Measurements from ENCODE around the gene MINK1. TPM values are rescaled to one million over a fixed set of nuclear protein-coding genes. Genes with fewer than 3 reads are reported as not detected.

Gene MINK1
- total and polyA plus RNA-seq, 2 of the 13 experiments (the other 11 are each of a cell fraction or from before 2014, with no cell fraction given) = 17.2 to 63.9 TPM

- TF ChIP-seq ZNF44 (CRISPR knock-in tag; IDR thresholded peaks at IDR 0.05) (0 out of 2 replicates have a peak, but pooled peaks have one; percentile 23), SMARCE1 (IDR thresholded peaks at IDR 0.05; ENCODE audit: borderline replicate concordance) (no peak), ZNF30 (CRISPR knock-in tag; IDR thresholded peaks at IDR 0.05) (no peak), ZHX1 (CRISPR knock-in tag; IDR thresholded peaks at IDR 0.05; ENCODE audit: low read depth) (no peak), WIZ (CRISPR knock-in tag; IDR thresholded peaks at IDR 0.05) (no peak), ZNF672 (CRISPR knock-in tag; IDR thresholded peaks at IDR 0.05) (no peak), ZNF775 (CRISPR knock-in tag; IDR thresholded peaks at IDR 0.05; ENCODE audit: borderline replicate concordance) (no peak), ZNF431 (CRISPR knock-in tag; IDR thresholded peaks at IDR 0.05; ENCODE audit: borderline replicate concordance, low read depth) (no peak), KDM4B (CRISPR knock-in tag; IDR thresholded peaks at IDR 0.05) (no peak), ZNF598 (CRISPR knock-in tag; IDR thresholded peaks at IDR 0.05; ENCODE audit: borderline replicate concordance) (0 out of 2 replicates have a peak, but pooled peaks have one; percentile 26), HMG20A (CRISPR knock-in tag; IDR thresholded peaks at IDR 0.05; ENCODE audit: borderline replicate concordance) (no peak), MYNN (CRISPR knock-in tag; IDR thresholded peaks at IDR 0.05; ENCODE audit: low read depth) (no peak), ZNF580 (CRISPR knock-in tag; IDR thresholded peaks at IDR 0.05; ENCODE audit: borderline replicate concordance, low read depth) (no peak; the same call in 1 of the 2 replicates), MEF2D (CRISPR knock-in tag; IDR thresholded peaks at IDR 0.05) (no peak; the same call in 1 of the 2 replicates), HOXA5 (CRISPR knock-in tag; IDR thresholded peaks at IDR 0.05) (peak; percentile 40; the same call in 1 of the 2 replicates)
- TF ChIP-seq, protein P1, sequence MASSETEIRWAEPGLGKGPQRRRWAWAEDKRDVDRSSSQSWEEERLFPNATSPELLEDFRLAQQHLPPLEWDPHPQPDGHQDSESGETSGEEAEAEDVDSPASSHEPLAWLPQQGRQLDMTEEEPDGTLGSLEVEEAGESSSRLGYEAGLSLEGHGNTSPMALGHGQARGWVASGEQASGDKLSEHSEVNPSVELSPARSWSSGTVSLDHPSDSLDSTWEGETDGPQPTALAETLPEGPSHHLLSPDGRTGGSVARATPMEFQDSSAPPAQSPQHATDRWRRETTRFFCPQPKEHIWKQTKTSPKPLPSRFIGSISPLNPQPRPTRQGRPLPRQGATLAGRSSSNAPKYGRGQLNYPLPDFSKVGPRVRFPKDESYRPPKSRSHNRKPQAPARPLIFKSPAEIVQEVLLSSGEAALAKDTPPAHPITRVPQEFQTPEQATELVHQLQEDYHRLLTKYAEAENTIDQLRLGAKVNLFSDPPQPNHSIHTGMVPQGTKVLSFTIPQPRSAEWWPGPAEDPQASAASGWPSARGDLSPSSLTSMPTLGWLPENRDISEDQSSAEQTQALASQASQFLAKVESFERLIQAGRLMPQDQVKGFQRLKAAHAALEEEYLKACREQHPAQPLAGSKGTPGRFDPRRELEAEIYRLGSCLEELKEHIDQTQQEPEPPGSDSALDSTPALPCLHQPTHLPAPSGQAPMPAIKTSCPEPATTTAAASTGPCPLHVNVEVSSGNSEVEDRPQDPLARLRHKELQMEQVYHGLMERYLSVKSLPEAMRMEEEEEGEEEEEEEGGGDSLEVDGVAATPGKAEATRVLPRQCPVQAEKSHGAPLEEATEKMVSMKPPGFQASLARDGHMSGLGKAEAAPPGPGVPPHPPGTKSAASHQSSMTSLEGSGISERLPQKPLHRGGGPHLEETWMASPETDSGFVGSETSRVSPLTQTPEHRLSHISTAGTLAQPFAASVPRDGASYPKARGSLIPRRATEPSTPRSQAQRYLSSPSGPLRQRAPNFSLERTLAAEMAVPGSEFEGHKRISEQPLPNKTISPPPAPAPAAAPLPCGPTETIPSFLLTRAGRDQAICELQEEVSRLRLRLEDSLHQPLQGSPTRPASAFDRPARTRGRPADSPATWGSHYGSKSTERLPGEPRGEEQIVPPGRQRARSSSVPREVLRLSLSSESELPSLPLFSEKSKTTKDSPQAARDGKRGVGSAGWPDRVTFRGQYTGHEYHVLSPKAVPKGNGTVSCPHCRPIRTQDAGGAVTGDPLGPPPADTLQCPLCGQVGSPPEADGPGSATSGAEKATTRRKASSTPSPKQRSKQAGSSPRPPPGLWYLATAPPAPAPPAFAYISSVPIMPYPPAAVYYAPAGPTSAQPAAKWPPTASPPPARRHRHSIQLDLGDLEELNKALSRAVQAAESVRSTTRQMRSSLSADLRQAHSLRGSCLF (CRISPR knock-in tag; IDR thresholded peaks at IDR 0.05; ENCODE audit: borderline replicate concordance) = no peak
- TF ChIP-seq, protein P2, sequence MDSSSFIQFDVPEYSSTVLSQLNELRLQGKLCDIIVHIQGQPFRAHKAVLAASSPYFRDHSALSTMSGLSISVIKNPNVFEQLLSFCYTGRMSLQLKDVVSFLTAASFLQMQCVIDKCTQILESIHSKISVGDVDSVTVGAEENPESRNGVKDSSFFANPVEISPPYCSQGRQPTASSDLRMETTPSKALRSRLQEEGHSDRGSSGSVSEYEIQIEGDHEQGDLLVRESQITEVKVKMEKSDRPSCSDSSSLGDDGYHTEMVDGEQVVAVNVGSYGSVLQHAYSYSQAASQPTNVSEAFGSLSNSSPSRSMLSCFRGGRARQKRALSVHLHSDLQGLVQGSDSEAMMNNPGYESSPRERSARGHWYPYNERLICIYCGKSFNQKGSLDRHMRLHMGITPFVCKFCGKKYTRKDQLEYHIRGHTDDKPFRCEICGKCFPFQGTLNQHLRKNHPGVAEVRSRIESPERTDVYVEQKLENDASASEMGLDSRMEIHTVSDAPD (CRISPR knock-in tag; IDR thresholded peaks at IDR 0.05) = no peak
- TF ChIP-seq, protein P3, sequence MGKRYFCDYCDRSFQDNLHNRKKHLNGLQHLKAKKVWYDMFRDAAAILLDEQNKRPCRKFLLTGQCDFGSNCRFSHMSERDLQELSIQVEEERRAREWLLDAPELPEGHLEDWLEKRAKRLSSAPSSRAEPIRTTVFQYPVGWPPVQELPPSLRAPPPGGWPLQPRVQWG (CRISPR knock-in tag; IDR thresholded peaks at IDR 0.05; ENCODE audit: borderline replicate concordance, low read depth) = no peak
These were observed 106.8 kb downstream of the MINK1 start, which contains the start of the genes RNF167 and SLC25A11 (continued) for GRCh38 chr17:4939796-4940554.
